Measurements from ENCODE around the gene GHITM. TPM values are rescaled to one million over a fixed set of nuclear protein-coding genes. Genes with fewer than 3 reads are reported as not detected.

GHITM gene
- total RNA-seq, 2 experiments from 2014 or later, result 198 TPM

DNA sequence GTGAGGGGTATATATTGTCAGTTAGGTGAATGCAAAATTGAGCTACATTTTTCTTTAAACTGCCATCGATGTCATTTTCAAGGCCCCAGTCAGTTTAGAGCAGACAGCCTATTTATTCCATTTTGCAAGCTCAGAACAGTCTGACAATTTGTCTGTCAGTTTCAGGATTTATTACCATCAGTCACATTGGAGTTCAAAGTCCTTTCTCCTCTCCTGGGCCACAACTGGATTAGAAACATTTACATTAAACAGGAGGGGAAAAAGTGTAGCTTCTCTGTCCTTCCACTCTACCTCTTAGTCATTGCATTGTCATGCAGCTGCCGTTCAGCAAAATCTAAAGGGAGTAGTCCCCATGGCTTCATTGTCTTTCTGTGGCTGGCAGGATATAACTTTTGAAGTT lies 3.5 kb upstream of the GHITM start:
- POLR2A ChIA-PET, result no interaction called here
- DNase-seq (no peak), ATAC-seq (no peak)
- Mint-ChIP-seq H3K27me3 (peaks cover 3% of the 10 kb centered on the region), H3K36me3 (ENCODE audit: low read depth) (peaks cover 5% of the 10 kb centered on the region), H3K9me3 (no peaks in the 10 kb centered on the region), H3K4me3 (no peak overlapping the region), H3K4me1 (ENCODE audit: low read depth) (peaks cover 9% of the 10 kb centered on the region), H3K27ac (no peak overlapping the region)
- CTCF ChIA-PET, result interaction anchor here (0.8 to 1.3 kb wide), 3 partner anchors 12 to 79 kb away, joined by 3 to 6 read pairs (median 3); no protein-coding TSS in a partner anchor
- TF ChIP-seq, protein P1, sequence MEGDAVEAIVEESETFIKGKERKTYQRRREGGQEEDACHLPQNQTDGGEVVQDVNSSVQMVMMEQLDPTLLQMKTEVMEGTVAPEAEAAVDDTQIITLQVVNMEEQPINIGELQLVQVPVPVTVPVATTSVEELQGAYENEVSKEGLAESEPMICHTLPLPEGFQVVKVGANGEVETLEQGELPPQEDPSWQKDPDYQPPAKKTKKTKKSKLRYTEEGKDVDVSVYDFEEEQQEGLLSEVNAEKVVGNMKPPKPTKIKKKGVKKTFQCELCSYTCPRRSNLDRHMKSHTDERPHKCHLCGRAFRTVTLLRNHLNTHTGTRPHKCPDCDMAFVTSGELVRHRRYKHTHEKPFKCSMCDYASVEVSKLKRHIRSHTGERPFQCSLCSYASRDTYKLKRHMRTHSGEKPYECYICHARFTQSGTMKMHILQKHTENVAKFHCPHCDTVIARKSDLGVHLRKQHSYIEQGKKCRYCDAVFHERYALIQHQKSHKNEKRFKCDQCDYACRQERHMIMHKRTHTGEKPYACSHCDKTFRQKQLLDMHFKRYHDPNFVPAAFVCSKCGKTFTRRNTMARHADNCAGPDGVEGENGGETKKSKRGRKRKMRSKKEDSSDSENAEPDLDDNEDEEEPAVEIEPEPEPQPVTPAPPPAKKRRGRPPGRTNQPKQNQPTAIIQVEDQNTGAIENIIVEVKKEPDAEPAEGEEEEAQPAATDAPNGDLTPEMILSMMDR (IDR thresholded peaks at IDR 0.05), result no peak
- intact Hi-C loops (cut with micrococcal nuclease), result no loop called here

DNA sequence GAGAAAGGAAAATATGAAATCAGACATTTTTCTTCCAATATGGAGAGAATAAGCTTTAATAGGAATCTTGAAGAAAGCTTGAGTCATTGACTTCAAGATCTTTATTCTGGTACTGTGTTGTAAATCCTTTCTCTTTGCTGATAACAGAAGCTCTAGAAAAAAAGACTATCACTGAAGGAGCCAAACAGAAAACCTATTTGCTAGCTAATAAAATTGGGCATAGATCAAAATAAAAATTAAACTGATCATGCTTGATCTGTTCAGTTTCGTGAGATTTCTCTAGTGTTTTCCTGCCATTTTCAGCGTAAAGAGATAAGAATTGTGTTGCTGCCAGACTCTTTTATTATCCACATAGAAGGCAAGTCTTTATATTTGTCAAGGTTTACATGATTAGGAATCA lies 1.5 kb upstream of the GHITM start:
- TF ChIP-seq, protein P1 (IDR thresholded peaks at IDR 0.05), result no peak
- peak overlapping the region; percentile 99 for H3K27ac Mint-ChIP-seq
- CTCF ChIA-PET, result interaction anchor here (1.2 to 2.1 kb wide), 3 partner anchors 10 to 77 kb away, joined by 3 to 11 read pairs (median 3); no protein-coding TSS in a partner anchor
- ATAC-seq, result no peak
- H3K4me1 Mint-ChIP-seq (ENCODE audit: low read depth), result peaks cover 24% of the 10 kb centered on the region
- no peak for DNase-seq
- intact Hi-C loops (cut with micrococcal nuclease), result no loop called here
- H3K36me3 Mint-ChIP-seq (ENCODE audit: low read depth), result peaks cover 15% of the 10 kb centered on the region
- H3K4me3 Mint-ChIP-seq, result peak overlapping the region; percentile 91
- H3K27me3 Mint-ChIP-seq, result no peaks in the 10 kb centered on the region
- POLR2A ChIA-PET, result interaction anchor here (1.1 kb wide), 1 partner anchor 10 kb away, joined by 3 read pairs; no protein-coding TSS in a partner anchor
- no peaks in the 10 kb centered on the region for H3K9me3 Mint-ChIP-seq

- no peaks in the 10 kb centered on the region for H3K27me3 Mint-ChIP-seq
- TF ChIP-seq, protein P1 (IDR thresholded peaks at IDR 0.05), result no peak
- H3K36me3 Mint-ChIP-seq (ENCODE audit: low read depth), result peaks cover 22% of the 10 kb centered on the region
- POLR2A ChIA-PET, result interaction anchor here (0.7 to 3.1 kb wide), 9 partner anchors 9 to 219 kb away, joined by 3 to 8 read pairs (median 4); no protein-coding TSS in a partner anchor
- peak overlapping the region; percentile 99 for H3K27ac Mint-ChIP-seq
- peak overlapping the region; percentile 91 for H3K4me3 Mint-ChIP-seq
- CTCF ChIA-PET, result interaction anchor here (1.0 to 2.1 kb wide), 11 partner anchors 10 to 402 kb away, joined by 3 to 11 read pairs (median 4); no protein-coding TSS in a partner anchor
- no peaks in the 10 kb centered on the region for H3K9me3 Mint-ChIP-seq
- peaks cover 32% of the 10 kb centered on the region for H3K4me1 Mint-ChIP-seq (ENCODE audit: low read depth)
- intact Hi-C loops (cut with micrococcal nuclease), result no loop called here
- ATAC-seq, result peak; percentile 40
- DNase-seq, result peak; percentile 65
Observed at GRCh38 chr10:84138478-84139125, 707 bp upstream of the GHITM start.

GRCh38 chr10:84140036-84140379 lies 699 bp downstream of the GHITM start:
- ATAC-seq (no peak), DNase-seq (peak; percentile 28)
- TF ChIP-seq, protein P1 (IDR thresholded peaks at IDR 0.05), result no peak
- intact Hi-C loops (cut with micrococcal nuclease), result loop anchor here (5.0 kb wide), 1 partner anchor 192 kb away; no protein-coding TSS in a partner anchor
- peaks cover 30% of the 10 kb centered on the region for H3K36me3 Mint-ChIP-seq (ENCODE audit: low read depth)
- H3K9me3 Mint-ChIP-seq, result no peaks in the 10 kb centered on the region
- no peaks in the 10 kb centered on the region for H3K27me3 Mint-ChIP-seq
- ChIA-PET POLR2A (interaction anchor here (0.6 to 3.1 kb wide), 5 partner anchors 10 to 1515 kb away, joined by 3 to 8 read pairs (median 5); no protein-coding TSS in a partner anchor), CTCF (interaction anchor here (0.8 to 2.7 kb wide), 4 partner anchors 8 to 68 kb away, joined by 3 to 11 read pairs (median 8); no protein-coding TSS in a partner anchor)
- H3K27ac Mint-ChIP-seq, result peak overlapping the region; percentile 99
- H3K4me1 Mint-ChIP-seq (ENCODE audit: low read depth), result peaks cover 32% of the 10 kb centered on the region
- H3K4me3 Mint-ChIP-seq, result peak overlapping the region; percentile 91

DNA sequence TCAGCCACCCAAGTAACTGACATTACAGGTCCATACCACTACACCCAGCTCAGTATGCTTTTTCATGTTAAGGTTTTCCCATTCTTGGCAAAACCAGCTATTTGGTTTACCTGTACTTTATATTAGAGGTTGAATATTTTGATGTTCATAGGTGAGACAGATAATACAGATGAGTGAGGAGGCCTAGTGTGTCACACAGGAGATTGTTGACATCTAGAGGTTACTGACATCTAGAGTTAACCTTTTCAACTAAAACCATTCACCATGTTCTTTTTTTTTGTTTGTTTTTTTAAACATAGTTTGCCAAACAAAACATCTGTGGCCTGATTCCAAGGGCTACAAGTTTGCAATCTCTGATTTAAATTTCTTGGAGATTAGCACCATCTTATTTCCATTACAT lies 8.0 kb downstream of the GHITM start:
- intact Hi-C loops (cut with micrococcal nuclease), result loop anchor here (5.0 kb wide), 1 partner anchor 60 kb away; no protein-coding TSS in a partner anchor
- peaks cover 56% of the 10 kb centered on the region for H3K36me3 Mint-ChIP-seq (ENCODE audit: low read depth)

More for the DNA sequence above, 8.0 kb downstream of the GHITM start:
- no peak overlapping the region for H3K27ac Mint-ChIP-seq
- TF ChIP-seq, protein P1 (IDR thresholded peaks at IDR 0.05), result no peak
- H3K4me1 Mint-ChIP-seq (ENCODE audit: low read depth), result peaks cover 24% of the 10 kb centered on the region
- ATAC-seq (no peak), DNase-seq (no peak)
- H3K4me3 Mint-ChIP-seq, result no peak overlapping the region
- H3K27me3 Mint-ChIP-seq, result no peaks in the 10 kb centered on the region
- ChIA-PET CTCF (interaction anchor here (0.8 to 5.6 kb wide), 20 partner anchors 8 to 390 kb away, joined by 3 to 71 read pairs (median 6); partner anchors contain the start of genes CDHR1 and GHITM), POLR2A (interaction anchor here (0.7 to 1.0 kb wide), 3 partner anchors 9 to 45 kb away, joined by 3 to 5 read pairs (median 4); no protein-coding TSS in a partner anchor)
- H3K9me3 Mint-ChIP-seq, result no peaks in the 10 kb centered on the region

All from activated CD8-positive, alpha-beta T cell treated with anti-CD3 and anti-CD28 coated beads for 36 hours (primary cell).